Heart left ventricle (tissue), 16 donors: ENCODE measurements around the gene BNIPL. TPM values are rescaled to one million over a fixed set of nuclear protein-coding genes. Genes with fewer than 3 reads are reported as not detected.

Experiments
- ATAC-seq, 4 donors: fragments of 200-7000 bp; cut with Tn5 transposase; one replicate each; pipeline ENCODE4 v1.9.1; 2020 to 2022; ENCODE audit warnings: moderate library complexity in 4 of 4, mild to moderate bottlenecking in 3 of 4, moderate number of reproducible peaks in 1 of 4
- DNase-seq, 5 donors: peaks; one replicate each; pipeline ENCODE4 v3.0.0-alpha.2; 2020
- H3K27ac ChIP-seq, 12 donors: fragments of 200-600 bp; sonication (generic) in 4 of 12; one replicate each; pipeline versions ENCODE4 v1.5.0 to v1.8.0; 2016 to 2022; ENCODE audit warnings: mild to moderate bottlenecking in 2 of 12
- H3K27me3 ChIP-seq, 9 donors: fragments of 200-600 bp; sonication (generic) in 2 of 9; one replicate each; pipeline versions ENCODE4 v1.5.1 to v1.8.0; 2016 to 2022; ENCODE audit warnings: mild to moderate bottlenecking in 3 of 9
- H3K36me3 ChIP-seq, 9 donors: fragments of 200-600 bp; sonication (generic) in 2 of 9; one replicate each; pipeline versions ENCODE4 v1.5.0 to v1.8.0; 2018 to 2022; ENCODE audit warnings: mild to moderate bottlenecking in 2 of 9
- H3K4me1 ChIP-seq, 12 donors: fragments of 200-600 bp; sonication (generic) in 4 of 12; one replicate each; pipeline versions ENCODE4 v1.5.0 to v1.8.0; 2016 to 2022; ENCODE audit warnings: mild to moderate bottlenecking in 3 of 12
- H3K4me3 ChIP-seq, 12 donors: fragments of 200-600 bp; sonication (generic) in 4 of 12; one replicate each; pipeline versions ENCODE4 v1.5.0 to v1.8.0; 2017 to 2022; ENCODE audit warnings: mild to moderate bottlenecking in 9 of 12, moderate library complexity in 4 of 12
- H3K9me3 ChIP-seq, 12 donors: fragments of 200-600 bp; sonication (generic) in 4 of 12; one replicate each; pipeline versions ENCODE4 v1.5.0 to v1.8.0; 2016 to 2022; ENCODE audit warnings: mild to moderate bottlenecking in 1 of 12
- CTCF ChIP-seq, 12 donors: fragments of 200-600 bp; sonication (generic) in 4 of 12; IDR thresholded peaks; one replicate each; pipeline versions ENCODE4 v1.5.0 to v1.8.0; 2018 to 2022; ENCODE audit warnings: antibody characterized with exemption in 12 of 12, mild to moderate bottlenecking in 5 of 12
- POLR2A ChIP-seq, 2 donors: fragments of 450-650 bp; IDR thresholded peaks; one replicate each; pipeline ENCODE4 v1.6.1; 2017; ENCODE audit warnings: antibody characterized with exemption in 2 of 2, mild to moderate bottlenecking in 2 of 2, moderate library complexity in 2 of 2
- WGBS, 4 donors: extraction: QIAGEN DNeasy Blood & Tissue Kit in 2 of 4; methylation state at CpG; one replicate each; pipeline versions ENCODE4 v1.1.5 to v1.1.7; 2013 to 2018; 5-methylcytosine and 5-hydroxymethylcytosine counted together
- intact Hi-C, 10 donors: fragments of 100-400 bp; cut with DNase I; formaldehyde crosslinking; loops; one replicate each; pipeline versions ENCODE4 v1.11.1 to v1.14.2; 2022
- polyA plus RNA-seq, 2 donors: library from polyadenylated mRNA; stranded (reverse); fragments of 200-250 nt; gene quantifications; one replicate each; pipeline ENCODE4 v1.2.3, GENCODE V29; 2013
- total RNA-seq, 9 donors: library from RNA; depleted of rRNA in 2 of 9; stranded (reverse); fragments of >200 nt in 2 of 9; fragmentation: NEBNext Ultra II Directional in 3 of 9; extraction: Animal tissue kit (Norgen Biotek cat#: 25700) in 3 of 9; gene quantifications; one replicate each; pipeline versions ENCODE4 v1.1.0 to v1.2.4, GENCODE V29; 2016 to 2023
- donor health status: ischemic (EF 13 %, LVEDD 7.1; RV severe dilation, severe dysfunction).
- donor health status: healthy with polysubstance abuse.
- donor health status: DM: no; HTN: yes; CAD: no.
- donor health status: DM: no; HTN: no; CAD: no.
- donor health status: ischemic (EF 25% LVEDD 6.9; RV normal size, moderate dysfunction).
- donor health status: ischemic (EF 25% LVEDD 5.7; RV mildly dilated, moderate dysfunction).
- donor health status: healthy.
- donor health status: DM: yes; HTN: yes; CAD: no.
- donor health status: ischemic (EF 35%, LVEDD 5.7; RV mildly dilated, moderate dysfunction).
- donor health status: nonischemic (EF 11% LVEDD 7.7; RV severe dilation, severe dysfunction).
- donor health status: DM: yes; HTN: yes; CAD: no.
- donor health status: PGD.
- donor health status: ischemic (EF 29% LVEDD 5.4; RV normal size, mild dysfunction).
- donor health status: nonischemic (EF 23%, LVEDD 6.1; RV moderate dilation, normal function).

Gene BNIPL
- total and polyA plus RNA-seq, 11 donors = 0.07 to 0.65 (median 0.38) TPM; not detected in 2

- intact Hi-C loops = loop anchor here in 5 of 10 donors (1.0 to 5.0 kb wide), 5 partner anchors 29 to 141 kb away; partner anchors contain the start of genes CDC42SE1 (in 4 of the 5), C1orf56 (in 1 of the 5), GABPB2 (in 1 of the 5) and SEMA6C (in 1 of the 5)
- peak in 11 of 12 donors; percentile 10 to 72 (median 39) for TF ChIP-seq CTCF (IDR thresholded peaks at IDR 0.05)
- peak in 1 of 2 donors; percentile 76 for TF ChIP-seq POLR2A (IDR thresholded peaks at IDR 0.05)
- DNase-seq (peak; percentile 72 to 83 (median 76)), ATAC-seq (peak; percentile 65 to 79 (median 78))
- Histone ChIP-seq H3K36me3 (peaks cover 0 to 19% (median 11%) of the 10 kb centered on the region in 9 donors), H3K9me3 (no peaks in the 10 kb centered on the region), H3K27me3 (no peaks in the 10 kb centered on the region), H3K27ac (peak within 1 kb of the TSS; percentile 80 to 96 (median 91)), H3K4me3 (peak within 1 kb of the TSS; percentile 36 to 87 (median 75)), H3K4me1 (peaks cover 12 to 89% (median 64%) of the 10 kb centered on the region in 12 donors)
- WGBS, 4 donors = 0 to 2% (median 1%) methylated on average over 18 of the region's 18 CpGs
Observed at GRCh38 chr1:151006327-151007052, 29.9 kb upstream of the BNIPL start, which contains the start of gene MINDY1. Gene MINDY1, minus strand, starts transcription at chr1:151006902. Its CDS starts 4,285 bp downstream, at chr1:151002617.

GRCh38 chr1:151007853-151008243 lies 28.5 kb upstream of the BNIPL start:
- peak overlapping the region; percentile 80 to 96 (median 91) for H3K27ac ChIP-seq
- DNase-seq (no peak), ATAC-seq (no peak)
- intact Hi-C loops = loop anchor here in 5 of 10 donors (5.0 kb wide), 4 partner anchors 39 to 139 kb away; partner anchors contain the start of genes CDC42SE1 (in 4 of the 5), C1orf56 (in 1 of the 5), GABPB2 (in 1 of the 5) and SEMA6C (in 1 of the 5)
- H3K9me3 ChIP-seq = no peaks in the 10 kb centered on the region
- 14 to 18% (median 17%) methylated on average over 4 of the region's 4 CpGs for WGBS, 4 donors
- H3K36me3 ChIP-seq = peaks cover 0 to 7% (median 0%) of the 10 kb centered on the region in 9 donors
- peaks cover 12 to 89% (median 66%) of the 10 kb centered on the region in 12 donors for H3K4me1 ChIP-seq
- TF ChIP-seq POLR2A (IDR thresholded peaks at IDR 0.05) = no peak
- no peak for TF ChIP-seq CTCF (IDR thresholded peaks at IDR 0.05)
- H3K27me3 ChIP-seq = no peaks in the 10 kb centered on the region
- H3K4me3 ChIP-seq = peak overlapping the region in 10 of 12 donors; percentile 56 to 87 (median 78)

- intact Hi-C loops = loop anchor here in 5 of 10 donors (5.0 kb wide), 4 partner anchors 39 to 139 kb away; partner anchors contain the start of genes CDC42SE1 (in 4 of the 5), C1orf56 (in 1 of the 5), GABPB2 (in 1 of the 5) and SEMA6C (in 1 of the 5)
- 0 to 2% (median 1%) methylated on average over 54 to 69 of the region's 69 CpGs for WGBS, 4 donors
- ATAC-seq = peak; percentile 80 to 94 (median 92)
Observed at GRCh38 chr1:151008244-151009205, 27.9 kb upstream of the BNIPL start, which contains the start of gene PRUNE1. Gene PRUNE1, plus strand, starts transcription at chr1:151008449. Its CDS starts 184 bp downstream, at chr1:151008633.

More at GRCh38 chr1:151008244-151009205, 27.9 kb upstream of the BNIPL start, which contains the start of gene PRUNE1:
- peaks cover 12 to 89% (median 66%) of the 10 kb centered on the region in 12 donors for H3K4me1 ChIP-seq
- DNase-seq = peak; percentile 97 to 98 (median 98)
- H3K27ac ChIP-seq = peak within 1 kb of the TSS; percentile 80 to 96 (median 91)
- H3K36me3 ChIP-seq = peaks cover 0 to 7% (median 0%) of the 10 kb centered on the region in 9 donors
- no peaks in the 10 kb centered on the region for H3K27me3 ChIP-seq
- TF ChIP-seq POLR2A (IDR thresholded peaks at IDR 0.05) (peak; percentile 56 to 83), CTCF (IDR thresholded peaks at IDR 0.05) (peak in 2 of 12 donors; percentile 9)
- H3K4me3 ChIP-seq = peak within 1 kb of the TSS; percentile 35 to 87 (median 75)
- no peaks in the 10 kb centered on the region for H3K9me3 ChIP-seq
